Thyroid gland (tissue), 4 donors: ENCODE results near the gene TCF7L1.

Source experiments
- POLR2A ChIP-seq, 2 donors: fragments of 450-650 bp; IDR thresholded peaks; one replicate each; pipeline ENCODE4 v1.6.1; 2017; ENCODE audit warnings: antibody characterized with exemption in 2 of 2, mild to moderate bottlenecking in 2 of 2, moderate library complexity in 1 of 2
- TF ChIP-seq, protein P1 (sequence below), 6 experiments: fragments of 200-600 bp in 3 of 6; fragments of 450-650 bp in 3 of 6; sonication (generic) in 3 of 6; IDR thresholded peaks; one replicate each; pipeline ENCODE4 v1.5.1; 2016 to 2019; ENCODE audit warnings: antibody characterized with exemption in 6 of 6, mild to moderate bottlenecking in 2 of 6, inconsistent platforms in 1 of 6, moderate library complexity in 1 of 6

DNA sequence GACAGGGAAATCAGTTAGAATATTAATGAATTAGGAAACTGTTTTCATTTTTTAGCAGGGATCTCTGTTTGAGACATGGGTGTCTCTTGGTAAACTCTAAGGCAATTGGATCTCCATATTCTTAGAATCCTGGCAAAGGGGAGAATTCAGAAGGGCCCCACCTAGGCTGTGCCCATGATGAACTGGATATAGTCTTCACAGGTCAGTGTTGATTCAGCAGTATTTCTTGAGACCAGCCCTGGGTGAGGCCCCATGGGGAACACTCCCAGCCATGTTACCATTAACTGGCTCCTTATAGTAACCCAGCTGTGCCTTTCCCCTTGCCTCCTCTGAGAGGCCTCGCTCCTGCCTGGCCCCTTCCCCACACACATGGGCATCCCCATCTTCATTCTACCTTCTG, 76.7 kb downstream of the TCF7L1 start:
- TF ChIP-seq, protein P1, sequence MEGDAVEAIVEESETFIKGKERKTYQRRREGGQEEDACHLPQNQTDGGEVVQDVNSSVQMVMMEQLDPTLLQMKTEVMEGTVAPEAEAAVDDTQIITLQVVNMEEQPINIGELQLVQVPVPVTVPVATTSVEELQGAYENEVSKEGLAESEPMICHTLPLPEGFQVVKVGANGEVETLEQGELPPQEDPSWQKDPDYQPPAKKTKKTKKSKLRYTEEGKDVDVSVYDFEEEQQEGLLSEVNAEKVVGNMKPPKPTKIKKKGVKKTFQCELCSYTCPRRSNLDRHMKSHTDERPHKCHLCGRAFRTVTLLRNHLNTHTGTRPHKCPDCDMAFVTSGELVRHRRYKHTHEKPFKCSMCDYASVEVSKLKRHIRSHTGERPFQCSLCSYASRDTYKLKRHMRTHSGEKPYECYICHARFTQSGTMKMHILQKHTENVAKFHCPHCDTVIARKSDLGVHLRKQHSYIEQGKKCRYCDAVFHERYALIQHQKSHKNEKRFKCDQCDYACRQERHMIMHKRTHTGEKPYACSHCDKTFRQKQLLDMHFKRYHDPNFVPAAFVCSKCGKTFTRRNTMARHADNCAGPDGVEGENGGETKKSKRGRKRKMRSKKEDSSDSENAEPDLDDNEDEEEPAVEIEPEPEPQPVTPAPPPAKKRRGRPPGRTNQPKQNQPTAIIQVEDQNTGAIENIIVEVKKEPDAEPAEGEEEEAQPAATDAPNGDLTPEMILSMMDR (IDR thresholded peaks at IDR 0.05) = no peak
- TF ChIP-seq POLR2A (IDR thresholded peaks at IDR 0.05) = no peak
